Activated CD4-positive, alpha-beta T cell treated with anti-CD3 and anti-CD28 coated beads, Interleukin-2, amount 50 U/mL, for 16 hours (primary cell): ENCODE measurements around the gene GSTA4.
"Not testable (repeated sequence)": the region's sequence is repeated elsewhere in the genome, so short reads cannot be mapped to it uniquely, and the experiment has no call there.

Experiments used
- DNase-seq: peaks from one replicate; pipeline ENCODE4 v3.0.0-alpha.2; 2020

The GSTA4 gene

GRCh38 chr6:52969359-52969758 lies 25.7 kb downstream of the GSTA4 start:
- DNase-seq, result no peak

GRCh38 chr6:52966101-52966500 lies 29.0 kb downstream of the GSTA4 start:
- DNase-seq, result no peak

- DNase-seq, result no peak
Measured at GRCh38 chr6:52965380-52965779, 29.7 kb downstream of the GSTA4 start.

- no peak for DNase-seq
Measured at GRCh38 chr6:52964318-52964717, 30.8 kb downstream of the GSTA4 start.

DNA sequence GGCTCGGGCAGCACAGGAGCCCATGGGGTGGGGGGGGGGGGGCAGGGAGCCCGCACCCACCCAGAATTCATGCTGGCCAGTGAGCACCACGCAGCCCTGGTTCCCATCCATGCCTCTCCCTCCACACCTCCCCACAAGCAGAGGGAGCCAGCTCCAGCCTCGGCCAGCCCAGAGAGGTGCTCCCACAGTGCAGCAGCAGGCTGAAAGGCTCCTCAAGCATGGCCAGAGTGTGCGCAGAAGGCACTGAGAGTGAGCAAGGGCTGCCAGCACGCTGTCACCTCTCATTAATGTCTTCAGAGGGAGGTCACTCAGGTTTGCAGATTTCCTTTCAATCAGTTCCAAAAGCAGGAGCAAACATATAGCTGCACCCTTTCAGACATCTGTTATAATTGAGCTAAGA lies 32.4 kb downstream of the GSTA4 start:
- no peak for DNase-seq

DNA sequence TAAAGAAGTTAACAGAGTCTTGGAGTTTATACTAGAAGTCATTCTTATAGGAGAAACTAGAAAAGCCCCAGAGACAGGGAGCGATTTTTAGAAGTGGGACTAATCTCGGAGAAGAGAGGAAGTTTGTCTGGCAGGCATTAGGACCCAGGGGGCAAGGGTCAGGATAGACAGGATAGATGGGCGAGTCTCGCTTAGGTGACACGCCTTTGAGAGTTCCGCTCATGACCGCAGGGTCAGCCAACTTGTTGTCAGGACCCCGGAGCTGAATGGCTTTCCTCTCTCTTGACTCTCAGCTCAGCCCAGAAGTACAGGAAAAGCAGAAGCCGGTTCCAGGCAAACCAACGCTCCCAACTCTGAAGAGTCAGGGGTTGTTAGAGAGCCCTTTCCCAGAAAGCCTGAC lies 34.1 kb downstream of the GSTA4 start:
- DNase-seq, result not testable (repeated sequence)

GRCh38 chr6:52960211-52960610 lies 34.9 kb downstream of the GSTA4 start:
- DNase-seq, result not testable (repeated sequence)

GRCh38 chr6:52958546-52959255 lies 36.4 kb downstream of the GSTA4 start:
- DNase-seq, result no peak

DNA sequence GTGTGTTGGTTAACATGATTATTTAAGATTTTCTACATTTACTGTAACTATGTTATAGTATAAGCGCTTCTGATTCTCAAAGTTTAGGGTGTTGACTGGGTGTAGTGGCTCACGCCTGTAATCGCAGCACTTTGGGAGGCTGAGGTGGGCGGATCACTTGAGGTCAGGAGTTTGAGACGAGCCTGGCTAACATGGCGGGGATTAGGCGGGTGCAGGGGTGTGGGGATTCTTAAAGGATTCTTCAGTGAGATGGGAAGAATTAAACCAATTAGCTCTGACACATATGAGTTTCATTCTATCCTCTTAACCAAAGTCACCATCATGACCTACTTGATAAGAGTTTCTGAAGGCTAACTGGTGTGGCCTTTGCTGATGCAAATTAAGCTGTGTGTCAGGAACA lies 39.2 kb downstream of the GSTA4 start:
- no peak for DNase-seq

DNA sequence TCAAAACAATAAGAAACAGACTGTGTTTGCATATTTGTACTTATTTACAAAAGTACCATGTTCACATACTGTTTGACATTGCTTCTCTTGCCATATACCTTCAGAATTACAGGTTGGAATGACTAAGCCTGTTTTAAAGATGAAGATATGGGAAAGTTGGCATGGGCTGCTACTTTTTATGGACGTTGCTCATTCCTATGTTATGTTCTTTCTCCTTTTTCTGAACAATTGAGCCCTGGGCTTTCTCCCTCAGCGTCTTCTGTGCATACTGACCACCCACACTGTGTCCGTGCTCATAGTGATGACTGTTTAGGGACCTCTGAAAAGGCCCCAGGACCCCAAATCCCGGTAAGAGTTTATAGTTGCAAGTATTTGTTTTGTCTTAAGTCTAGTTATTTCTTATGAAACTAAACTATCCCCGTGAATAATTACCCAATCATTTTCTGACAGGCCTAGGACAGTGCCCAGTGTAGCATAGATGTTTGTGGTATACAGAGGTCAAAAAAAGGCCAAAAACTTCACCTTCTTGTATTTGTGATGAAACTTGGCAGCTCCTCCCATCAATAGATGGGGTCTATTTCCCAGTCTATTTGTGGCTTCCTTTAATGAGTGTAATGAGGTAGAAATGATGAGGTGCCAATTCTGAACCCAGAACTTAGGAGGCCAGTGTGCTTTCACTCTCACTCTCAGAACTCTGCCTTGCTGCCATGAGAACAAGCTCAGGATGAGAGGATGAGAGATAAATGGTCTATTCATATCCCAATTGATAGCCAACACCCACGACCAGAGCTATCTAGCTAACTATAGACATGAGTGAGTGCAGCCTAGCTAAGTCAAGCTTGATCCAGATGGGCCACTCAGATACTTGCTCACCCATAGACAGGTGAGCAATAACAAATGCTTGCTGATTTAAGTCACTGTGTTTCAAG lies 40.9 kb downstream of the GSTA4 start:
- peak; percentile 18 for DNase-seq

DNA sequence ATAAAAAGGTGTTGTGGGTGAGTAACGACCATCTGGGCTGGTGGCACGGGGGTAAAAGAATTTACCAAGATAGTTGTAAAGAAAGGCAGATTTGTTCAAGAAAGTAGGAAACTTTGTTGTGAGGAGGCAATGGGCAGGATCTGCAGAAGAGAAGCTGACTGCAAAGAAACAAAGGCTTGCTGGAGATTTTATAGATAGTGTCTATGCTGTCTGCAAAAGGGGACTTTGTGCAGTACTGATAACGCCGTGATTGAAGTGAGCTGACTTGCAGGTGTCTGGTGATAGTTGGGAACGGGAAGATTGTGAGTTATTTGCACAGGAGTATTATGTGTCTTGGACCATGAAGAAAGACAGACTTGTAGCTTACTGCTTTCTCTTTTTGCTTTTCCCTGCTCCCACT lies 48.8 kb downstream of the GSTA4 start:
- DNase-seq, result no peak

DNA sequence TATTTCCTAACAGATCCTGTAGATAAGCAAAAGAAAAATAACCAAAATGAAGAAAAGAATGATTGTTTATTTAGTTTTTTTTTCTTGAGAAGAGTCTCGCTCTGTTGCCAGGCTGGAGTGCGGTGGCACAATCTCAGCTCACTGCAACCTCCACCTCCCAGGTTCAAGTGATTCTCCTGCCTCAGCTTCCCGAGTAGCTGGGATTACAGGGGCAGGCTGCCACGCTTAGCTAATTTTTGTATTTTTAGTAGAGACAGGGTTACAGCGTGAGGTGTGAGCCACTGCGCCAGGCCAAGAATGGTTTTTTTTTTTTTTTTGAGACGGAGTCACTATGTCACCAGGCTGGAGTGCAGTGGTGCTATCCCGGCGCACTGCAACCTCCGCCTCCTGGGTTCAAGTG lies 52.3 kb downstream of the GSTA4 start:
- DNase-seq, result not testable (repeated sequence)

GRCh38 chr6:52942221-52942620 lies 52.9 kb downstream of the GSTA4 start:
- DNase-seq, result no peak

- no peak for DNase-seq
Measured at GRCh38 chr6:52937908-52938307, 57.2 kb downstream of the GSTA4 start.

DNA sequence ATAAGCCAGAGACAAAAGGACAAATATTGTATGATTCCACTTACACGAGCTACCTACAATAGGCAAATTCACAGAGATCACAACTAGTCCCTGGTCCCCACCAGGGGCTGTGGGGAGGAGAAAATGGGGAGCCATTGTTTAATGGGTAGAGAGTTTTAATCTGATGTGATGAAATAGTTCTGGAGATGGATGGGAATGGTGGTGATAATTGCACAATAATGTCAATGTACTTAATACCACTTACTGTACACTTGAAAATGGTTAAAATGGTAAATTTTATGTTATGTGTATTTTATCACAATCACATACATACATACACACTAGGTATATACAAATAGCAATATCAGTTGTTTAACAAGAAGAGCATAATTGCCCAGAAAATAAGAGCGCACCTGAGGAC lies 61.3 kb downstream of the GSTA4 start:
- no peak for DNase-seq

DNA sequence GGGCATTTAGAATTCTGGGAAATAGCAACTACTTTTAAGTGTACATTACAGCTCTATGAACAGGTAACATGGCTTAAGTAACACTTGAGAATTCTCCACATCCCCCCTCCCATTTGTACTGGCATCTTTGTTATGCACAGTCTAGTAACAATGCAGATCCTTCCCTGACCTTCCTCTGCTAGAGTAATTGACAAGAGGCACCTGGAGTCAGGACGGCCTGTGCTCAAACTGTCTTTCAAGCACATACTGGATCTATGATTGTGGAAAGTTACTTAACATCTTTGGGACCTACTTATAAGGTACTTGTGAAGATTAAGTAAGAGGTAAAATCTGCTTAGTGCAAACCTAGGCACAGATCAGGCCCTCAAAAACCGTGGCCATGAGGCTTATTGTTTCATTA lies 63.7 kb downstream of the GSTA4 start:
- no peak for DNase-seq

- peak; percentile 8 for DNase-seq
Measured at GRCh38 chr6:52929321-52930164, 65.5 kb downstream of the GSTA4 start.
